ENCODE results near the gene TIMM17B.

DNA sequence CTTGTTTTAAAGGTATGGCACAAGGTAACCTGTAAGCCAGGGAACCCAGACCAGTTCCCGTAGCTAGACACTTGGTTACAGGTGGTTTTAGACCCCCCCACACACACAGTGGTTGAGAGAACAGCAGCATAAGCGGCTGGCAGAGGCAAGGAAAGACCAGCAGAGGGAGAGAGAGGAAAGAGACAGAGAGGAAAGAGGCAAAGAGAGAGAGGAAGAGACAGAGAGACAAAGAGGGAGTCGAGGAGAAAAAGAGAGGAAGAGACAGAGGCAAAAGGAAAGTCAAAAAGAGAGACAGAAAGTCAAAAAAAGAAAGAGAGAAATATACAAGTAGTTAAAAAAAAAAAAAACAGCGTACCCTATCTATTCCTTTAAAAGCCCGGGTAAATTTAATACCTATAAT, 42.7 kb downstream of the TIMM17B start:
- TF ChIP-seq POLR2A (IDR thresholded peaks at IDR 0.05), result no peak
- TF ChIP-seq, protein P1, sequence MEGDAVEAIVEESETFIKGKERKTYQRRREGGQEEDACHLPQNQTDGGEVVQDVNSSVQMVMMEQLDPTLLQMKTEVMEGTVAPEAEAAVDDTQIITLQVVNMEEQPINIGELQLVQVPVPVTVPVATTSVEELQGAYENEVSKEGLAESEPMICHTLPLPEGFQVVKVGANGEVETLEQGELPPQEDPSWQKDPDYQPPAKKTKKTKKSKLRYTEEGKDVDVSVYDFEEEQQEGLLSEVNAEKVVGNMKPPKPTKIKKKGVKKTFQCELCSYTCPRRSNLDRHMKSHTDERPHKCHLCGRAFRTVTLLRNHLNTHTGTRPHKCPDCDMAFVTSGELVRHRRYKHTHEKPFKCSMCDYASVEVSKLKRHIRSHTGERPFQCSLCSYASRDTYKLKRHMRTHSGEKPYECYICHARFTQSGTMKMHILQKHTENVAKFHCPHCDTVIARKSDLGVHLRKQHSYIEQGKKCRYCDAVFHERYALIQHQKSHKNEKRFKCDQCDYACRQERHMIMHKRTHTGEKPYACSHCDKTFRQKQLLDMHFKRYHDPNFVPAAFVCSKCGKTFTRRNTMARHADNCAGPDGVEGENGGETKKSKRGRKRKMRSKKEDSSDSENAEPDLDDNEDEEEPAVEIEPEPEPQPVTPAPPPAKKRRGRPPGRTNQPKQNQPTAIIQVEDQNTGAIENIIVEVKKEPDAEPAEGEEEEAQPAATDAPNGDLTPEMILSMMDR (IDR thresholded peaks at IDR 0.05), result no peak
